ENCODE measurements around the gene SNW1.

DNA sequence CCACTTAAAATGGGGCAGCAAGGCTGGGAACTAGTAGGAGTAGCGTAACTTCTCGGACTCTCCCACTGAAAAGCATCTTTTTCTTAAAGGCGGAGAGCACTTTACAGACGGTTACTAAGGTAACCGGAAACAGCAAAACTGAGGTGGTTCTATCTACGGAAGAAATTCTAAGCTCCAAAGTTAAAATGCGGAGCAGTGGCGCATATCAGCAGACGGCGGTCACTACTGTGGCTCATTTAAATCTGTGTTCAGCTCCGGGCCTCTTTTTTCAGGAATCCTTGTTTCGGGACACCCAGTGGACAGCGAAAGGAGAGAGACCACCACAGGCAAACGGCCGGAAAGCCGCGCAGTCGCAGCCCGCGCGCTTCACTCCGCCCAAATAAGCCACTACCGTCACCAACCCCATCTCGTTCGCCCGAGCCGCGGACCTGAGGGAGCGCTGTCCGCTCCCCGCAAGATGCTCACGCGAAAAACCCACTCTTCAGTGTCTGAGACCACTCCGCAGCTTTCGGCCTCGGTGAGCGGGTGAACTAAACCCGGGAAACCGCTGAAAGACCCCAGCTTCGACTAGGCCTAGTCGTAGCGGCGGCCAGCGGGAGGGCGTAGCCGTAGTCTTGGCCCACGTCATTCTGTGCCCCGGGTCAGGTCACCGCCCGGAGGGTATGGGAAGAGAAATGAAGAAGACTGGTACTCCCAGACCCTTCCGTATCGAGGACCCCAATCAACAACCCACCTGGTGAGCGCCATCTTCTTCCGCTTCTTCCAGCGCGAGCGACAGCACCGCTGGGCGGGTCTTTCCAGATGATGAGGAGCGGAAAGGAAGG is at the start of gene SNW1:
- TF ChIP-seq, protein P1, sequence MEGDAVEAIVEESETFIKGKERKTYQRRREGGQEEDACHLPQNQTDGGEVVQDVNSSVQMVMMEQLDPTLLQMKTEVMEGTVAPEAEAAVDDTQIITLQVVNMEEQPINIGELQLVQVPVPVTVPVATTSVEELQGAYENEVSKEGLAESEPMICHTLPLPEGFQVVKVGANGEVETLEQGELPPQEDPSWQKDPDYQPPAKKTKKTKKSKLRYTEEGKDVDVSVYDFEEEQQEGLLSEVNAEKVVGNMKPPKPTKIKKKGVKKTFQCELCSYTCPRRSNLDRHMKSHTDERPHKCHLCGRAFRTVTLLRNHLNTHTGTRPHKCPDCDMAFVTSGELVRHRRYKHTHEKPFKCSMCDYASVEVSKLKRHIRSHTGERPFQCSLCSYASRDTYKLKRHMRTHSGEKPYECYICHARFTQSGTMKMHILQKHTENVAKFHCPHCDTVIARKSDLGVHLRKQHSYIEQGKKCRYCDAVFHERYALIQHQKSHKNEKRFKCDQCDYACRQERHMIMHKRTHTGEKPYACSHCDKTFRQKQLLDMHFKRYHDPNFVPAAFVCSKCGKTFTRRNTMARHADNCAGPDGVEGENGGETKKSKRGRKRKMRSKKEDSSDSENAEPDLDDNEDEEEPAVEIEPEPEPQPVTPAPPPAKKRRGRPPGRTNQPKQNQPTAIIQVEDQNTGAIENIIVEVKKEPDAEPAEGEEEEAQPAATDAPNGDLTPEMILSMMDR (IDR thresholded peaks at IDR 0.05): no peak
- peak in 1 of 2 donors; percentile 87 for TF ChIP-seq POLR2A (IDR thresholded peaks at IDR 0.05)

All from lower leg skin (tissue), 3 donors.